DOHH2 (cell line): ENCODE measurements around the gene TMEM86A.
"Not testable (repeated sequence)": the region's sequence is repeated elsewhere in the genome, so short reads cannot be mapped to it uniquely, and the experiment has no call there.

Source experiments
- H3F3A ChIP-seq: fragments of 200-600 bp; sonication (generic), shearing (Covaris generic); 2 replicates; pipeline ENCODE4 v1.6.0; 2016; ENCODE audit warnings: antibody characterized with exemption, mild to moderate bottlenecking; ENCODE audit not compliant: control insufficient read depth, insufficient read depth
- H3K27ac ChIP-seq: fragments of 200-600 bp; sonication (generic); 2 replicates; pipeline ENCODE4 v1.5.1; 2014; ENCODE audit warnings: low read depth, mild to moderate bottlenecking, low read length, moderate library complexity
- H3K27me3 ChIP-seq: fragments of 200-600 bp; sonication (generic); 2 replicates; pipeline ENCODE4 v1.6.1; 2014; ENCODE audit warnings: mild to moderate bottlenecking, low read length, mixed read lengths; ENCODE audit not compliant: control insufficient read depth
- H3K36me3 ChIP-seq: fragments of 200-600 bp; sonication (generic); 2 replicates; pipeline ENCODE4 v1.6.1; 2014; ENCODE audit warnings: mild to moderate bottlenecking, low read length, moderate library complexity, mixed read lengths; ENCODE audit not compliant: control insufficient read depth
- H3K4me1 ChIP-seq: fragments of 200-600 bp; sonication (generic); 2 replicates; pipeline ENCODE4 v1.6.1; 2014; ENCODE audit warnings: mild to moderate bottlenecking, low read length, mixed read lengths; ENCODE audit not compliant: control insufficient read depth
- H3K4me2 ChIP-seq: fragments of 200-600 bp; sonication (generic); 2 replicates; pipeline ENCODE4 v1.6.0; 2014; ENCODE audit warnings: mild to moderate bottlenecking, low read length, moderate library complexity
- H3K4me3 ChIP-seq: fragments of 200-600 bp; sonication (generic); 2 replicates; pipeline ENCODE4 v1.5.1; 2014; ENCODE audit warnings: mild to moderate bottlenecking, low read length, mixed read lengths
- H3K79me2 ChIP-seq: fragments of 200-600 bp; sonication (generic); 2 replicates; pipeline ENCODE4 v1.6.1; 2014; ENCODE audit warnings: mild to moderate bottlenecking, low read length, mixed read lengths; ENCODE audit not compliant: control insufficient read depth
- H3K9me2 ChIP-seq: fragments of 200-600 bp; sonication (generic); replicated peaks from 2 replicates; pipeline ENCODE4 v1.6.1; 2014; ENCODE audit warnings: mild to moderate bottlenecking, low read length, mixed read lengths; ENCODE audit not compliant: control insufficient read depth
- H3K9me3 ChIP-seq: fragments of 200-600 bp; sonication (generic); 2 replicates; pipeline ENCODE4 v1.6.1; 2014; ENCODE audit warnings: antibody characterized with exemption, low read length, mixed read lengths; ENCODE audit not compliant: control insufficient read depth, insufficient read depth
- H4K20me1 ChIP-seq: fragments of 200-600 bp; sonication (generic); 2 replicates; pipeline ENCODE4 v1.6.0; 2014; ENCODE audit warnings: low read depth, mild to moderate bottlenecking, antibody characterized with exemption, low read length, moderate library complexity; ENCODE audit not compliant: control insufficient read depth, insufficient read depth
- CTCF ChIP-seq: fragments of 200-600 bp; sonication (generic); IDR thresholded peaks from one replicate; pipeline ENCODE4 v1.5.1; 2014; ENCODE audit warnings: antibody characterized with exemption, mild to moderate bottlenecking, low read depth, low read length; ENCODE audit not compliant: poor library complexity, severe bottlenecking
- EZH2phosphoT487 ChIP-seq: fragments of 200-600 bp; sonication (generic); IDR thresholded peaks from 2 replicates; pipeline ENCODE4 v1.6.1; 2017; ENCODE audit warnings: borderline replicate concordance, mild to moderate bottlenecking, antibody characterized with exemption, low read length, moderate library complexity, mixed read lengths

The TMEM86A gene

GRCh38 chr11:18669711-18670110 lies 28.9 kb upstream of the TMEM86A start:
- TF ChIP-seq CTCF (no peak), EZH2phosphoT487 (no peak)
- Histone ChIP-seq H3F3A (no peaks in the 10 kb centered on the region), H3K9me2 (no peaks in the 10 kb centered on the region), H3K9me3 (no peaks in the 10 kb centered on the region), H3K27ac (no peak overlapping the region), H3K4me2 (no peak overlapping the region), H3K4me1 (peaks cover 5% of the 10 kb centered on the region), H3K27me3 (no peaks in the 10 kb centered on the region; the same call in 1 of the 2 replicates), H3K36me3 (no peaks in the 10 kb centered on the region), H3K79me2 (no peaks in the 10 kb centered on the region), H4K20me1 (no peaks in the 10 kb centered on the region), H3K4me3 (no peak overlapping the region)

GRCh38 chr11:18671246-18671645 lies 27.3 kb upstream of the TMEM86A start:
- no peak for TF ChIP-seq CTCF
- Histone ChIP-seq H3K9me2 (no peaks in the 10 kb centered on the region), H4K20me1 (no peaks in the 10 kb centered on the region), H3K36me3 (no peaks in the 10 kb centered on the region), H3K4me2 (no peak overlapping the region), H3K4me1 (peaks cover 5% of the 10 kb centered on the region), H3K27me3 (no peaks in the 10 kb centered on the region), H3K9me3 (no peaks in the 10 kb centered on the region), H3K27ac (no peak overlapping the region), H3F3A (no peaks in the 10 kb centered on the region), H3K79me2 (no peaks in the 10 kb centered on the region), H3K4me3 (no peak overlapping the region)

GRCh38 chr11:18672209-18672608 lies 26.4 kb upstream of the TMEM86A start:
- H4K20me1 ChIP-seq, H3K4me3 ChIP-seq, H3F3A ChIP-seq, H3K36me3 ChIP-seq, H3K4me2 ChIP-seq, H3K9me3 ChIP-seq, H3K4me1 ChIP-seq, H3K27me3 ChIP-seq, H3K79me2 ChIP-seq, H3K27ac ChIP-seq, H3K9me2 ChIP-seq: not testable (repeated sequence)

GRCh38 chr11:18676803-18677202 lies 21.8 kb upstream of the TMEM86A start:
- H3K4me3 ChIP-seq, result no peak overlapping the region
- H3K9me2 ChIP-seq, result no peaks in the 10 kb centered on the region
- no peak overlapping the region for H3K4me2 ChIP-seq
- TF ChIP-seq CTCF (no peak), EZH2phosphoT487 (no peak)
- H3K4me1 ChIP-seq, result peaks cover 5% of the 10 kb centered on the region
- no peaks in the 10 kb centered on the region for H4K20me1 ChIP-seq
- no peaks in the 10 kb centered on the region for H3K9me3 ChIP-seq
- H3F3A ChIP-seq, result no peaks in the 10 kb centered on the region
- H3K27me3 ChIP-seq, result no peaks in the 10 kb centered on the region
- H3K27ac ChIP-seq, result no peak overlapping the region
- no peaks in the 10 kb centered on the region for H3K79me2 ChIP-seq
- H3K36me3 ChIP-seq, result no peaks in the 10 kb centered on the region
